A204.1 (cell line): ENCODE data around the gene LXN.

Source experiments
- FAIRE-seq: peaks from 2 replicates; lab custom pipeline; 2012; peaks lifted over from hg19 to GRCh38; lab: Jason Lieb, UNC

The LXN gene

DNA sequence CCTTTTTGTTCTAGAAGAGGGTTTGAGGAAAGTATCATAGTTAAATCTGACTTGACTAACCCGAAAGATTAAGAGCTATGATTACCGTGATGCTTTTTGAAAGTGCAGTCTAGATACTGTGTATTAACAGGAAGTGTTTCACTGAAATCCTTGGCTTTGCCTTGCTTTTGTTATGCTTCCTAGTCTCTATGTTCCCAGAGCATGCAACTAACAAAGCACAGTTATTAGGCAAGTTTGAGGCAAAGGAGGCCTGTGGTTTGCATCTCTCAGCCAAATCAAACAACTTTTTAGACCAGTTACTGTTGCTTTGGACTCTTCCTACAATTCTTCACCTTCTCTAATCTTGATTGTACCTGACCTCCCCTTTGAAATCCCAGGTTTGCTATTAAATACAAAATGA, 3.9 kb downstream of the LXN start:
- FAIRE-seq, result no peak

DNA sequence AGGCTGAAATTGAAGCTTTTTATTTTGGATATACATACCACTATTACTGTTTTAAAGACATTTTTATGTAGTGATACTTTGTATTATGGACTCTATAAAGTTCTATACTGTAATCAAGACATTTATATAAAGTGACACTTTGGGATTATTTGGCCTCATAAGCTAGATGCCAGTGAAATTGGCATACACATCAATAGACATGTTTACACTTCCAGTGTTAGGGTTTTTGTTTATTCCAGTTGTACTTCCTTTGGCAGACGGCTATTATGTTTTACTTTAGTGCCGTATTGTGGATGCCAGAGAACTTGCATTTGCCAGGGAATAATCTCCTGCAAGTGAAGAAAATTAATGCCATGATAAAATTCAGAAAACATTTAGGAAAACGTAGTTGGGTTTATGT, 6.0 kb downstream of the LXN start:
- no peak for FAIRE-seq

DNA sequence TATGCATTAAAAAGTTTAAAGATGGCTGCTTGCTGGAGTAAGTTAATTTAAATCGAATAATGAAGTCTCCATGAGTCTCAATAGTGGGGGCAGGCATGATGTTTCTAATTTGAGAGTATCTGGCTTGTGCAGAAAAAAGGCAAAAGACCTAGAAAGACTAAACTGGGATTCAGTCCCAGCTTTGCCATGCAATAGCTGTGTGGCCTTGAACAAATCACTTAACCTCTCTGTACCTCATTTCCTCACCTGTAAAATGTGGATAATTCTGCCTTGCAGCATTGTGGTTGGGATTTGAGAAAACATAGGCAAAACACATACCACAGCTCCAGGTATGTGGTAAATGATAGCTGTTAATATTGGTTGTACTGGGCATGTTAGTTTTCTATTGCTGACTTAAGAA, 8.6 kb downstream of the LXN start:
- no peak for FAIRE-seq

DNA sequence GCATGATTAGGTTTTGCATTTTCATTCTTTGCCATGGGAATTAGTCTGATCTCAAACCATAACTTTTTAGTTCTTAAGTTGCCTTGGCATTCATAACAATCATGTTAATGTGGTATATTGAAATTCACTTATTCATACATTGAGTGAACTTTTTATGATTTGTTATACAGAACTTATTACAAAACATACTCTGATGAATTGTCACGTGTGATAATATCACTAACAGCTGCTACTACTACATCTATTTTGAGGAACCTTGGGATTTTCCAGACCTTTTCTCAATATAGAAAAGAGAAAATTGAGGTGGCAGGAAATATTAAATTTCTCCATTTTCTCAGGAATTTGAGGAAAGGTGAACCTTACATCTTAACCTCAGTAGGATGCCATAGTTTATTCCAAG, 9.2 kb downstream of the LXN start:
- FAIRE-seq, result no peak

DNA sequence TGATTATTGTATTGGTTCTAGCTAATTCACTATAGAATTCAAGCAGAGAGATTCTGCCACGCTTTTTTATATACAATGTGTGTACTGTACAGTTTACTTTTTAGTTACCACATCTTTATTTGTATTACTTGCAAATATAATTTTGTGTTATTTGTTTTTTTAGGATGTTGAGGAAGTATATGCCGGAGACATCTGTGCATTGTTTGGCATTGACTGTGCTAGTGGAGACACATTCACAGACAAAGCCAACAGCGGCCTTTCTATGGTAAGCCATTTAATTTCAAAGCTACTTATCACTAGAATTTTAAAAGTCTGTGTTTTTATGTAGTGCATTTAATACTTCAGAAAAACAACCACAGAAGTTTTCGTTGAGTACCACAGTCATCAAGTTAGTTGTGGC, 11.7 kb downstream of the LXN start:
- no peak for FAIRE-seq

DNA sequence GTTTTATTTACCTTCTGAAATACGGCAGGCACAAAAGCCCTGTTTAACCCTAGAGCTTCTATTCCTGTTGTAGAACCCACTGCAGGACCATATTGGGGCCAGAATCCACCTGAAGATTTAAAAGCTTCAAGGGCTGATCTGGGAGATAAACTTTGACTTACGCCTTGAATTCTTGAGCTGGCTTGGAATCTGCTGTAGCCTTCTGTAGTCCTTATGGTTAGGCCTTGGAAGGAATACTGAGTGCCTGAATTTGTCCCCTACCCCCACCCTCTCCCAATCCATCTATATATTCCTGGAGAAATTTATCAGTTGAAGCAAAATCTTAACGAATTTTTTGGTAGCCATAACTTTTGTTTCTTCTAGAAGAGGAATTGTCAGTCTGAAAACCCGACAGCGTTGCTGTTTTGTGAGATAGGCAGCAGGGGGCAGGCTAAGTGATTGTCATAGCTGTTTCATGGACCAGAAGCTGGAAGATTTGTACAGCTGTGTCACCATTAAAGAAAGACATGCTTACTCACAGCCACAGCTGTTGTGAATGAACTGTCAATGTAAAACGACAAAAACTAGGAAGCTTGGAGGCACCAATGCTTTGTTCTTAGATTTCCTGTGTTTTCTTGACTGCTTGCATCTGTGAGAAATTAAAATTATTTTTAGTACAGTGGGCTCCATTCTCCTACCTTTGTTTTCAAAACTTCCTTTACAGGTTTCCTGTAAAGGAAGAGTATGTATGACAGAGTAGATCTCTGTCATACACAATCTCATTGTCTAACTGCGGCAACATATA, 12.8 kb downstream of the LXN start:
- FAIRE-seq, result peak; percentile 79

DNA sequence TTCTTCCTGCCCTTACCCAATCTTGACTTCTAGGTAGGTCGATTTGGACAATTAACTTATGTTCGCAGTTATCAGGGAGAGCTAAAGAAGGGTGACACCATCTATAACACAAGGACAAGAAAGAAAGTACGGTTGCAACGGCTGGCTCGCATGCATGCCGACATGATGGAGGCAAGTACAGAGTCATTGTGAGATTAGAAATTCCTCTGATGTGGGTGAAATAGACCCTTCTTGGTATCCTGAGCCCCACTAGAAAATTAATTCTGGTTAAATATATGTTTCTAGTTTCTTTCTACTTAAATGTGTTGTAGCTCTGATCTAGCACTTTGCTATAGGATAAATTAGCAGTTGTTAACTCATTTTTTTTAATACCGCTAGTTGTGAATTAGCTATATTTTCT, 13.6 kb downstream of the LXN start:
- FAIRE-seq, result no peak

DNA sequence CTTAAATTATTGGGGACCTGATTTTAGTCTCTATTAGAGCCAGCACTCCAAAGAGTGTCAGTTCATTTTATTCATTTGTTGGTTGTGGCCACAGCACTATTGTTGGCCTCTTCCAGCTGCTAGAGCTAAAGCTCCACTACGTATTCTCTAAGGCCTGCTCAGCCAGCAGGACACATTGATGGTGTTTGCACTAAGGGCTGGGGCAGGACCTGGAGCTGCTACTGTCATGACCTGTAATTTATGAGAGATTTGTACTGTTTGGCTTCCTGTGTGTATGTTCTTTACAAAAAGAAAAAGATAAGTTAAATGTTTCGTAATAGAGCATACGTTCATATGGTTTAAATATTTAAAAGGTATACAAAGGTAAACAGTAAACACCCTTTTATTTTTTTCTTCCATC, 20.0 kb downstream of the LXN start:
- FAIRE-seq, result no peak

DNA sequence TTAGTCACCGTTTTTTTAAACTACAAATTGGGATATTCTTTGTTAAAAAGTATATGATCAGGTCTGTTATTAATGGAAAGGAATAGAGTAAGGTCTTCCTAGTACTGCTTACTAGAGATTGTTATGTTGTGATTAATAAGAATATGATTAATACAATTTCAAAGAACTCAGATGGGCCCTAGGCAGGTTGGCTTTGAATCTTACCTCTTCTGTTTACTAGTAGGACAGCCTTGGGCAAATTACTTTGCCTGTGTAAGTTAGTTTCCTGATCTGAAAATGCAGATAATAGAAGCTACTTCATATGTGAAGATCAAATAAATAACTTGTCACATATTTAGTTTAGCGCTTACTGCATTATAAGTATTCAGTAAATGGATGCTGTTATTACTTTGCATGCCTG, 21.3 kb downstream of the LXN start:
- no peak for FAIRE-seq

DNA sequence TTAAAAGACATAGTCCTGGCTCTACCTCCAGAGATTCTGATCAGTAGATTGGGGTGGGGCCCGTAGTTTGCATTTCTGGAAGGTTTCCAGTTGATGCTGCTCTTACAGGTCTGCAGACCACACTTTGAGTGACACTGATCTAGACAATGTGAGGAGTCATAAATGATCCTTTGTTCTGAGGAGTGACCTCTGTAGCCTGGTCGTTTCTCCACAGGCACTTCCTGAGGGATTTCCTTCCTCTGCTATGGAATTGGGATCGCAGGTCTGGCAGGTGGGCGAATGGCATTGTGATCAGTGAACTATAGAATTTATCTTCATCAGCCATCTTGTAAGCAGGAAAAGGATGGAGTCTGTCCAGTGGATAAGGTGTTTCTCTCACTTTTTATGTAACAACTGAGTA, 22.7 kb downstream of the LXN start:
- FAIRE-seq, result no peak

DNA sequence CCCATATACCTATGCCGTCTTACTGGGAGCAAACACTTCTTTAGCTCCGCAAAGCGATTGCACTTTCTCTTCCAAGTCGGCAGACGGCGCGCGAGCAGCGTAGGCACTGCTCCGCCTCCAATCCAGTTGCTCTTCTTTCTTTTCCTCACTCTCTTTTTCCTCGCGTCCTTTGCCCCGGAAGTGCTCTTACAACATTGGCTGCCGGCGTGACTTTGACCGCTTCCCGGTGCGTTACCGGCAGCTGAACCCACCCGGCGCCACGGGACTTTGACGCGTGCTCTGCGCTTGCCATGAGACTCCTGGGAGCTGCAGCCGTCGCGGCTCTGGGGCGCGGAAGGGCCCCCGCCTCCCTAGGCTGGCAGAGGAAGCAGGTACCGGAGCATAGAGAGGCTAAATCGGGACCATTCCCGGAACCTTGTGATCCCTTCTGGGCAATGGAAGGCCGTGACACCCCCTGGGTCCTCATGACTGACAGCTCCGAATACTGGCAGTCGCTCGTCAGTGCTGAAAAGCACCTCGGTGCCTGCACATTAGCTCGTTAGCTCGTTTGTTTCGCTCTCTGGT, 28.0 kb downstream of the LXN start, which contains the start of gene GFM1:
Gene GFM1, plus strand, starts transcription at position 183 of the 564 bp plus-strand sequence. Its CDS starts 108 bp downstream, at position 291.
- peak; percentile 86 for FAIRE-seq

DNA sequence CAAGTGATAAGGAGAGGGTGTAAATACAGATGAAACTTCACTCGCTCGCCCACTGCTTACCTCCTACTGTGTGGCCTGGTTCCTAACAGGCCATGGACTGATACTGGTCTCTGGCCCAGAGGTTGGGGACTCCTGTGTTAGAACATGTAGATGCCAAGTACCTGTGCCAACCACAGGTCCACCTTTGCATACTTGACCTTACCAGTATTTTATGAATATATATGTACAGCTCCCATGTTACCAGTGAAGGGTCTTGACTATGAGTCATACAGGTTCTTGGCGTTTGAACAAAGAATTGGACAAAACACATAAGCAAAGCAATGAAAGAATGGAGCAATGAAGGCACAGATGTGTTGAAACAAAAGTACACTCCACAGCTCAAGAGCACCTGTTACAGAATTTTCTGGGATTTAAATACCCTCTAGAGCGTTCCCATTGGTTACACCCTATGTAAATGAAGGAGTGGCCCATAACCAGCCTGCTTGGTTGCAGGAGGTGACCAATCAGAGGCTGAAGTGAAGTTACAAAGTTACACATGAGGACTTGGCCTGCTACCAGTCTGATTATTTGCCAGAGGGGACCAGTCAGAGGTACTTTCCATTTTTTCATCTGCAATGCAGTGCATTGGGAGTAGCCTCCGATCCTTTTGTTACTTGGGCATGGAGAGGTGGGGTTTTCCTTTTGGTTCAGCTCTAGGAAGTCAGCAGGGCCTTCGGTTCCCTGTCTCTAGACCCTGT, 29.8 kb downstream of the LXN start:
- FAIRE-seq, result no peak

DNA sequence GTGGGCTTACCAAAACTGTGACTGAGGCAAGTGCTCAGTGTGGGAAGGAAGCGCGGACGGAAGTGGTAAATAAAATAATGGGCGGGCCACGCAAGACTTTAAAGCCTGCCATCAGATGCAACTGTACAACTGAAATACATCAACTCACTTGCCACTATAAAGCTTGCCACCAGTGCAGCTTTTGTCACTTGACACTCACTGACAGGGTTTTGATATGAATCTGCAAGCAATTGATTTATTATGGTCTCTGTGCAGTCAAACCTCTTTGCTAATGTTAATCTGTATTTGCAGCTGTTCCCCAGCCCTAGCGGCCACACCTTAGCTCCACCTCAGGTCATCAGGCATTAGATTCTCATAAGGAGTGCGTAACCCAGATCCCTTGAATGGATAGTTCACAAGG, 30.4 kb downstream of the LXN start:
- no peak for FAIRE-seq

DNA sequence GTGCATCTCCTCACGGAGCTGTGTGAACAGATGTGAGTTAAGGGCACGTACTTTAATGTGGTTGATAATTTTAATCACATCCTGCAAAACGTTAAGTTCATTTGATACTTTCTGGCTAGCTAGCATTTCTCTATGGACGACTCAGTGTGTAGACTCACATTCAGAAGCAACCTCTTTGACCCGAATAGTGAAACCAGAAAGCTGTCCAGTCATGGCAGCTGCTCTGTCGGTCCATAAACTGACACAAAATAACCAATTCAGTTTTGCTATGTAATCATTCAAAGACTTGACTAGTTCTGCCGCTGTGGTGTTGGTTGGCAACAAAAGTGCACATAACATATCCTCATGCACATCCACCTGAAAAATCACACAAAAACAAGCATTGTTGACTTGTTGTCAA, 31.8 kb downstream of the LXN start:
- no peak for FAIRE-seq

DNA sequence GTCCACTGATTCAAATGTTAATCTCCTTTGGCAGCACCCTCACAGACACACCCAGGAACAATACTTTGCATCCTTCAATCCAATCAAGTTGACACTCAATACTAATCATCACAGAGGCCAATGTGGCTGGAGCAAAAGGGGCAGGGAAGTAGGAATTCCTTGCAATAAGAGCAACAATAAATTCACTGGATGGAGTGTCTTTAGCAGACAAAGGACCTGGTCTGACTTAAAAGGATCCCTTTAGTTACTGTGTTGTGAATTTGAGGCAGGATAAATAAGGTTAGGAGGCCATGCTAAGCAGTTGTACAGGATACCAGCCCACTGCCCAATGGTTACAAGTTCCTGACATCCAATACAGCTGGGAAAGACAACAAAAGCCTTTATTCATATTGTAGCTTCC, 40.5 kb downstream of the LXN start:
- FAIRE-seq, result no peak

DNA sequence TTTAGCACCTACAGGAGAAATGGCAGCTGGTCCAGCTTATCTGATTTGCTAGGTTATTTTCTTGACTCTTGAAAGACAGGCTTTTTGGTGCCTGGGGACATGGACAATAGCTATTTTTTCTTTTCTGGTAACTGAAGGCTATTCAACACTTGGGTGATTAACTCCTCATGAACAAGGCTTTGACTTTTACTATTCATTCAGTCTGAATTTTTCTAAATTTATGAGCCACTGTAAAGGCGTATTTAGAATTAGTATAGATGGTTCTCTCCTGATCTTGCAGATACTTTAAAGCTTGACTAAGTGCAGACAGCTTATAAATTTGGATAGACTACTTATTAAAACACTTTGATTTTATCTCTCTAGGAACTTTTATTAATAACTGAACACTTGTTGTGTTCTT, 46.6 kb downstream of the LXN start:
- no peak for FAIRE-seq

DNA sequence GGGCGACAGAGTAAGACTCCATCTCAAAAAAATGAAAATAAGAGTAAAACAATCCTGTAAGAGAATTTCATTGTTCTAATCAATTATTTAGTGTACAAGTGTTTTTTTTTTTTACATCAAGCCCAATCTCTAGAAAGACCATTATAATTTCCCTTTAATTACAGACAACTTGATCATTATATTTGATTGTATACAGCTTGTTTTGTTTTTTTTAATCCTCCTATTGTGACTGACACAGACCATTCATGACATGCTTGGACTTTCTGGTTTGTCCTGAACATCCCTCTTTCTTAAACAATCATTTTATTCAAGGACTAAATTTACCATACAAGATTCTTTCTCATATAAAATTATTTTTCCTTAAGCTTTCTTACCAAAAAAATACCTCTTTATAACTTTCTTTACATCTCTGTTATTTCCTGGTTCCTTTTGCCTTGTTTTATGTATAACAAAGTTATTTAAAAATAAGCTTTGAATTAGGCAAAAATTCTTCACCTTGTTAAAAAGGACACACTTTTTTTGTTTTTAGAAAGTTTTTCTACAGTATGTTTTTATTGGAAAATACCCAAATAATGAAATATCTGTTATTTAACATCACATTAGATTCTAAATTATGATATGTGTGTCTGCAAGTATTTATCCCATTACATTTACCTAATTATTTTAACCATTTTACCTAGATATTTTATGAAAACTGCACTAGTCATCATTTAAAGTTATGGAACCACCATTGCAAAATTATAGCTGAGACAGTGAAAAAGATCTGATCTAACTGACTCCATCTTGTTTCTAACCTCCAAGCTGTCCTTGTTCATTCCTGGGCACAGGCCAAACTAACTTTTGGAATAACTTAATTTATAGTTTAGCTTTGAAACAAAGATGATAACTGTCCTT, 54.2 kb downstream of the LXN start:
- peak; percentile 60 for FAIRE-seq
